HepG2 (cell line): ENCODE results near the gene TBC1D26. TPM values are rescaled to one million over a fixed set of nuclear protein-coding genes. Genes with fewer than 3 reads are reported as not detected.

ENCODE experiments used
- ATAC-seq: fragments of 200-7000 bp; cut with Tn5 transposase; 3 replicates; pipeline ENCODE4 v1.9.1; 2020; ENCODE audit warnings: mild to moderate bottlenecking, moderate library complexity
- BruUV-seq: library from RNA; stranded (reverse); fragments of 400-500 nt; replicated peaks from 2 replicates; lab custom pipeline; 2021; lab: Mats Ljungman, UMichigan
- CTCF ChIA-PET: fragments of 300-600 bp; formaldehyde crosslinking; extraction: SDS; loops from one replicate; lab custom pipeline; 2021; ENCODE audit warnings: low total read pairs, inconsistent platforms, low intra/inter-chr PET ratio; lab: Yijun Ruan, JAX
- POLR2A ChIA-PET: fragments of 350-600 bp; sonication (Branson Sonifier 250); formaldehyde crosslinking; loops from one replicate; lab custom pipeline; 2020; ENCODE audit warnings: antibody characterized with exemption, inconsistent platforms; lab: Yijun Ruan, JAX
- DNase-seq: peaks from one replicate; pipeline ENCODE4 v3.0.0-alpha.2; 2015; ENCODE audit warnings: low spot score
- FAIRE-seq: peaks from 3 replicates; lab custom pipeline; 2011; peaks lifted over from hg19 to GRCh38; lab: Jason Lieb, UNC
- H2AFZ ChIP-seq: one replicate; pipeline ENCODE4 v1.6.1; 2011; ENCODE audit warnings: low read length, inconsistent platforms
- H3K27ac ChIP-seq: fragments of 300-600 bp; 3 replicates; pipeline ENCODE4 v1.8.0; 2011; ENCODE audit warnings: mixed run types, mild to moderate bottlenecking, mixed read lengths, low read length, inconsistent platforms; ENCODE audit not compliant: insufficient read depth; ENCODE audit errors: extremely low read length
- H3K27me3 ChIP-seq, 2 experiments: fragments of 200-600 bp in 1 of 2; 2 replicates in 1 of 2; 3 replicates in 1 of 2; pipeline versions ENCODE4 v1.6.0 to v1.8.0; 2011; ENCODE audit warnings: low read length in 2 of 2, mild to moderate bottlenecking in 2 of 2, moderate library complexity in 2 of 2, inconsistent platforms in 1 of 2; ENCODE audit not compliant: insufficient read depth in 2 of 2, control insufficient read depth in 1 of 2
- H3K36me3 ChIP-seq, 2 experiments: fragments of 200-600 bp in 1 of 2; replicated peaks in 1 of 2; 2 replicates in 1 of 2; 3 replicates in 1 of 2; pipeline versions ENCODE4 v1.5.1 to v1.8.0; 2011; ENCODE audit warnings: low read length in 2 of 2, inconsistent platforms in 1 of 2; ENCODE audit not compliant: insufficient read depth in 2 of 2, control insufficient read depth in 1 of 2
- H3K4me1 ChIP-seq: 2 replicates; pipeline ENCODE4 v1.5.1; 2012; ENCODE audit warnings: low read length, inconsistent platforms; ENCODE audit not compliant: insufficient read depth
- H3K4me2 ChIP-seq: 2 replicates; pipeline ENCODE4 v1.6.0; 2011; ENCODE audit warnings: low read depth, low read length, inconsistent platforms
- H3K4me3 ChIP-seq, 3 experiments: fragments of 200-600 bp in 1 of 3; sonication (generic), shearing (Covaris generic) in 1 of 3; replicated peaks in 1 of 3; 2 replicates each; pipeline ENCODE4 v1.5.1; 2011 to 2016; ENCODE audit warnings: low read length in 3 of 3, inconsistent platforms in 2 of 3, low read depth in 2 of 3, mild to moderate bottlenecking in 2 of 3, control low read depth in 1 of 3, mixed read lengths in 1 of 3; ENCODE audit not compliant: insufficient read depth in 1 of 3
- H3K79me2 ChIP-seq: one replicate; pipeline ENCODE4 v1.6.1; 2011; ENCODE audit warnings: low read length, inconsistent platforms; ENCODE audit not compliant: insufficient read depth
- H3K9ac ChIP-seq: 2 replicates; pipeline ENCODE4 v1.6.0; 2011; ENCODE audit warnings: mild to moderate bottlenecking, low read depth, low read length, inconsistent platforms; ENCODE audit not compliant: insufficient read depth
- H3K9me3 ChIP-seq: 2 replicates; pipeline ENCODE4 v1.5.1; 2012; ENCODE audit warnings: mild to moderate bottlenecking, low read length
- H4K20me1 ChIP-seq: 2 replicates; pipeline ENCODE4 v1.6.0; 2011; ENCODE audit warnings: inconsistent platforms, mild to moderate bottlenecking, low read length, moderate library complexity; ENCODE audit not compliant: insufficient read depth
- BCL3 ChIP-seq: sonication (generic); formaldehyde crosslinking; IDR thresholded peaks from 2 replicates; pipeline ENCODE4 v1.5.1; 2020; ENCODE audit warnings: mild to moderate bottlenecking, missing genetic modification reagents, moderate library complexity
- KLF16 ChIP-seq, 2 experiments: sonication (generic) in 1 of 2; formaldehyde crosslinking in 1 of 2; IDR thresholded peaks; 2 replicates each; pipeline versions ENCODE4 v1.6.1 to v1.8.0; 2016 to 2023; ENCODE audit warnings: missing genetic modification reagents in 2 of 2, missing compliant biosample characterization in 1 of 2
- MEIS2 ChIP-seq: sonication (generic); formaldehyde crosslinking; IDR thresholded peaks from 2 replicates; pipeline ENCODE4 v1.9.0; 2021; ENCODE audit warnings: mild to moderate bottlenecking, missing genetic modification reagents
- NFYC ChIP-seq: IDR thresholded peaks from 2 replicates; pipeline ENCODE4 v1.6.1; 2016; ENCODE audit warnings: missing genetic modification reagents, missing compliant biosample characterization
- NRL ChIP-seq: sonication (generic); formaldehyde crosslinking; IDR thresholded peaks from 2 replicates; pipeline ENCODE4 v1.5.0; 2020; ENCODE audit warnings: missing genetic modification reagents, mild to moderate bottlenecking, moderate library complexity, borderline replicate concordance
- PPARG ChIP-seq: conservative IDR thresholded peaks from 2 replicates; pipeline ENCODE4 v1.6.1; 2016; ENCODE audit warnings: missing biosample characterization, missing genetic modification reagents
- ZNF276 ChIP-seq: sonication (generic); formaldehyde crosslinking; IDR thresholded peaks from 2 replicates; pipeline ENCODE4 v1.4.0; 2020; ENCODE audit warnings: mild to moderate bottlenecking, low read depth, missing genetic modification reagents
- ZNF350 ChIP-seq: sonication (generic); formaldehyde crosslinking; IDR thresholded peaks from 2 replicates; pipeline ENCODE4 v1.4.0; 2020; ENCODE audit warnings: mild to moderate bottlenecking, low read depth, missing genetic modification reagents, borderline replicate concordance
- ZNF362 ChIP-seq: sonication (generic); formaldehyde crosslinking; IDR thresholded peaks from 2 replicates; pipeline ENCODE4 v1.4.0; 2020; ENCODE audit warnings: missing genetic modification reagents, mild to moderate bottlenecking, borderline replicate concordance
- WGBS: methylation state at CpG from one replicate; pipeline ENCODE4 v1.1.6; 2017; ENCODE audit warnings: low lambda C conversion rate; 5-methylcytosine and 5-hydroxymethylcytosine counted together
- in situ Hi-C: cut with HindIII; loops from 2 replicates; pipeline ENCODE4 v1.10.0; 2017; ENCODE audit warnings: low pct_unique_long_range_greater_than_20kb; ENCODE audit not compliant: extremely low pct_ligation_motif_present
- intact Hi-C: fragments of 100-400 bp; cut with micrococcal nuclease; formaldehyde crosslinking; loops from one replicate; pipeline ENCODE4 v1.10.0; 2022; ENCODE audit not compliant: unreplicated experiment
- polyA plus RNA-seq, 8 experiments: library from polyadenylated mRNA; depleted of rRNA in 3 of 8; stranded (reverse) in 7 of 8; unstranded in 1 of 8; fragments of >200 nt; fragmentation: Illumina TruSeq in 4 of 8; extraction: Trizol in 4 of 8; gene quantifications; 2 replicates each; pipeline versions ENCODE4 v1.2.1 to v1.2.3, GENCODE V29; 2011 to 2016; ENCODE audit warnings: low read depth in 4 of 8, missing spikeins in 1 of 8, mixed read lengths in 1 of 8; ENCODE audit not compliant: insufficient read depth in 1 of 8
- total RNA-seq, 5 experiments: library from RNA; depleted of rRNA; stranded (reverse); fragments of >200 nt; fragmentation: Illumina TruSeq; extraction: Trizol; gene quantifications; 2 replicates each; pipeline ENCODE4 v1.2.3, GENCODE V29; 2016; ENCODE audit warnings: low read depth in 1 of 5

Gene TBC1D26
- total and polyA plus RNA-seq, 2 of the 13 experiments (the other 11 are each of a cell fraction or from before 2014, with no cell fraction given), result 0.33 TPM; not detected in 1

DNA sequence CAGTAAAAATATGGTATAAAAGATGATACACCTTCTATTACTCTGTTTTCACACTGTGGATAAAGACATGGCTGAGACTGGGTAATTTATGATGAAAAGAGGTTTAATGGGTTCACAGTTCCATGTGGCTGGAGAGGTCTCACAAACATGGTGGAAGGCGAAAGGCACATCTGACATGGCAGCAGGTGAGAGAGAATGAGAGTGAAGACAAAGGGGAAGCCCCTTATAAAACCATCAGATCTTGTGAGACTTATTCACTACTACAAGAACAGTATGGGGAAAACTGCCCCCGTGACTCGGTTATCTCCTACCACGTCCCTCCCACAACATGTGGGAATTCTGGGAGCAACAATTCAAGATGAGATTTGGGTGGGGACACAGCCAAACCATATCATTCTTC lies 45.6 kb downstream of the TBC1D26 start (continued):
- TF ChIP-seq MEIS2 (CRISPR knock-in tag), result no peak
- no peak for TF ChIP-seq ZNF350
- TF ChIP-seq ZNF362, result no peak
- TF ChIP-seq KLF16 (CRISPR knock-in tag; IDR thresholded peaks at IDR 0.05), result no peak
- no peak for TF ChIP-seq NFYC (CRISPR knock-in tag)
- TF ChIP-seq, all 625 proteins: peak for 0

DNA sequence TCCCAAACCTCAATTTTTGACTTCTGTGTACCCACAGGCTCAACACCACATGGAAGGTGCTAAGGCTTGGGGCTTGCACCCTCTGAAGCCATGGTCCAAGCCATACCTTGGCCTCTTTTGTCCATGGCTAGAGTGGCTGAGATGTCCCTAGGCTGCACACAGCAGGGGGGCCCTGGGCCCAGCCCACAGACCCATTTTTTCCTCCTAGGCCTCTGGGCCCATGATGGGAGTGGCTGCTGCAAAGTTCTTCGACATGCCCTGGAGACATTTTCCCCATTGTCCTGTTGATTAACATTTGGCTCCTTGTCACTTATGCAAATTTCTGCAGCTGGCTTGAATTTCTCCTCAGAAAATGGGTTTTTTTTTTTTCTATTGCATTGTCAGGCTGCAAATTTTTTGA lies 47.0 kb downstream of the TBC1D26 start:
- Histone ChIP-seq H3K27me3 (no peaks in the 10 kb centered on the region), H3K4me1 (no peaks in the 10 kb centered on the region), H3K36me3 (no peaks in the 10 kb centered on the region), H3K9ac (no peak overlapping the region), H3K79me2 (no peaks in the 10 kb centered on the region), H4K20me1 (no peaks in the 10 kb centered on the region), H3K9me3 (peaks cover 16% of the 10 kb centered on the region), H3K4me2 (no peak overlapping the region), H3K4me3 (no peak overlapping the region), H3K27ac (no peak overlapping the region), H2AFZ (no peak overlapping the region)
- ATAC-seq (no peak), FAIRE-seq (no peak), DNase-seq (no peak)
- intact Hi-C loops, result no loop called here
- in situ Hi-C loops, result no loop called here
- 21% methylated on average over 1 of the region's 1 CpG for WGBS
- ChIA-PET POLR2A (no interaction called here), CTCF (no interaction called here)
- no TSS peak for BruUV-seq
- no peak for TF ChIP-seq NRL (CRISPR knock-in tag)
- no peak for TF ChIP-seq ZNF276 (CRISPR knock-in tag)
- no peak for TF ChIP-seq PPARG (CRISPR knock-in tag)
- no peak for TF ChIP-seq BCL3 (CRISPR knock-in tag)
